WI38 (cell line): Measurements from ENCODE around the gene SH2D7.
A peak's percentile ranks its signal among the peaks of the same experiment; 100 is the strongest.

Experiments
- H3K4me3 ChIP-seq: 2 replicates; pipeline ENCODE4 v1.5.1; 2011; ENCODE audit warnings: low read depth, mild to moderate bottlenecking, control low read depth, low read length
- CTCF ChIP-seq: IDR thresholded peaks from 2 replicates; pipeline ENCODE4 v1.5.1; 2012; ENCODE audit warnings: low read depth, mild to moderate bottlenecking, control low read depth, low read length

SH2D7 gene

GRCh38 chr15:78073046-78073787, 19.1 kb upstream of the SH2D7 start:
- TF ChIP-seq CTCF: no peak
- H3K4me3 ChIP-seq: no peak overlapping the region

GRCh38 chr15:78075490-78076230, 16.7 kb upstream of the SH2D7 start:
- peak overlapping the region; percentile 71 for H3K4me3 ChIP-seq
- no peak for TF ChIP-seq CTCF

DNA sequence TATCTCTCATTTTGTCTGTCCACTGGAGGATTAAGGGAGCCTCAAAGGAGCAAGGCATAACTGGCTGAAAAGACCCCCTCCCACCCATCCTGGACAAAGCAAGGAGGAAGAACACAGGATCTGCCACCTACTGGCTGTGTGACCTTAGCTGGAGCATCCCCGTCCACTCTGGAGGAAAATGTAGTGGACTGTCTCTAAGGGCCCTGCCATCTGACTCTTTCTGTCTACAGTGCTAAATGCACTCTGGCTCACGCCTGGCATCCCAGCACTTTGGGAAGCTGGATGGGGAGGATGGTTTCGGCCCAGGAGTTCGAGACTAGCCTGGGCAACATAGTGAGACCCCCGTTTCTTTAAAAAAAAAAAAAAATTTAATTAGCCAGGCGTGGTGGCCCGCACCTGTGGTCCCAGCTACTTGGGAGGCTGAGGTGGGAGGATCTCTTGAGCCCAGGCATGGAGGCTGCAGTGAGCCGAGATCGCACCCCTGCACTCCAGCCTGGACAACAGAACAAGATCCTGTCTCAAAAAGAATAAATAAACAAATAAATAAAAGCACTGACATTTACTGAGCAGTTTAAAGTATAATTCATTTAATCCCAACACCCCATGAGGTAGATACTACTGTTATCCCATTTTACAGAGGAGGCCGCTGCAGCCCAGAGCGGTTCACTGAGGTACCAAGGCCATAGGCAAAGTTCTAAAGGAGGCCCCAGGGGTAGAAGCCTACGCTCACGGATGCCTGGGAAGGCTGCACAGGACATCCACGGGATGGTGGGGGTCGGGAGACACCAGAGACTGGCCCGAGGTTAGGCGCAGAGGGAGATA, 15.9 kb upstream of the SH2D7 start:
- H3K4me3 ChIP-seq: peak overlapping the region; percentile 71
- no peak for TF ChIP-seq CTCF

- H3K4me3 ChIP-seq: peak within 1 kb of the TSS; percentile 71
- no peak for TF ChIP-seq CTCF
Measured at GRCh38 chr15:78077053-78077870, 15.1 kb upstream of the SH2D7 start, which contains the start of gene TBC1D2B. TSS of gene TBC1D2B (minus strand) at chr15:78077711. CDS start at chr15:78077652, 59 bp downstream.

DNA sequence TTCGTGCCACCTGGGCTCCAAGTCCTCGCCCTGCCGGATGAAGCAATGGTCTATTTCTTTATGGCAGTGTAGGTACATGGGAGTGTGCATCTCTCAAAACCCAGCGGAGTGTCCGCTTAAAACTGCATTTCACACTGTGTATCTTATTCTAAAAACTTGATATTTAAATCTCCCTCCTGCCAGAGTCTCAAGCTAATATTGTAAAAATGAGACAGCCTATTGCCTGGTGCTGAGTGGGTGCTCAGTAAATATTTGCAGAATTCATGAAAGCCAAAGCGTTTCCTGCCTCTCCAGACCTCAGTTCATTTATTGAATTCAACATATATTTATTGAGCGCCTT, 14.5 kb upstream of the SH2D7 start:
- no peak for TF ChIP-seq CTCF
- H3K4me3 ChIP-seq: peak overlapping the region; percentile 50

- no peak for TF ChIP-seq CTCF
- no peak overlapping the region for H3K4me3 ChIP-seq
Measured at GRCh38 chr15:78079298-78080087, 12.9 kb upstream of the SH2D7 start.
